Endometrial microvascular endothelial cells (primary cell): ENCODE measurements around the gene CLDN7. TPM values are rescaled to one million over a fixed set of nuclear protein-coding genes. Genes with fewer than 3 reads are reported as not detected.
"Not testable (repeated sequence)": the region's sequence is repeated elsewhere in the genome, so short reads cannot be mapped to it uniquely, and the experiment has no call there.

ENCODE experiments used
- in situ Hi-C: cut with HindIII; loops from 2 replicates; pipeline ENCODE4 v1.10.0; 2017; ENCODE audit warnings: low sequenced_read_pairs, low pct_unique_long_range_greater_than_20kb; ENCODE audit errors: inconsistent ontology term
- total RNA-seq: library from RNA; depleted of rRNA; stranded (reverse); fragments of >200 nt; gene quantifications from one replicate; pipeline ENCODE4 v1.2.3, GENCODE V29; 2015; ENCODE audit errors: inconsistent ontology term

The CLDN7 gene
- total RNA-seq, 1 donor from 2014 or later, result 16.4 TPM

GRCh38 chr17:7259555-7259889 lies 2.8 kb downstream of the CLDN7 start:
- in situ Hi-C loops, result no loop called here

GRCh38 chr17:7258731-7259554 lies 3.3 kb downstream of the CLDN7 start:
- in situ Hi-C loops, result no loop called here

- in situ Hi-C loops, result no loop called here
These were observed 5.4 kb downstream of the CLDN7 start for GRCh38 chr17:7256766-7257456.

DNA sequence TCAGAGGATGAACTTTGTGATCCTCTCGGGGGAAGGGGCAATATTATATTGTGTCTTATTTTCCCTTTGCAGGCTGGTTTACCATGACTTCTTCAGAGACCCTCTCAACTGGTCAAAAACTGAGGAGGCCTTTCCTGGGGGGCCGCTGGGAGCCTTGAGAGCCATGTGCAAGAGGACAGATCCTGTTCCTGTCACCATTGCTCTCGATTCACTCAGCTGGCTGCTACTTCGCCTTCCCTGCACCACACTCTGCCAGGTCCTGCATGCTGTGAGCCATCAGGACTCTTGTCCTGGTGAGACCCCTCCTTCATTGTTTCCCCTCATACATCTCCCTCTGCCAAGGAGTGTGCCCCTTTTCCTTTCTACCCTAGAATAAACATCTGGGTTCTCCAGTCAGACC lies 7.8 kb downstream of the CLDN7 start:
- in situ Hi-C loops, result no loop called here

GRCh38 chr17:7253082-7253481 lies 9.2 kb downstream of the CLDN7 start:
- in situ Hi-C loops, result no loop called here

- in situ Hi-C loops, result no loop called here
These were observed 9.9 kb downstream of the CLDN7 start, which contains the start of gene ELP5 for GRCh38 chr17:7252176-7253043. TSS of gene ELP5 (plus strand) at chr17:7252215. CDS start at chr17:7252551, 336 bp downstream.

GRCh38 chr17:7251661-7252175 lies 10.6 kb downstream of the CLDN7 start, which contains the start of gene CTDNEP1:
TSS of gene CTDNEP1 (minus strand) at chr17:7251734. CDS start at chr17:7251296, 438 bp downstream.
- in situ Hi-C loops, result no loop called here

DNA sequence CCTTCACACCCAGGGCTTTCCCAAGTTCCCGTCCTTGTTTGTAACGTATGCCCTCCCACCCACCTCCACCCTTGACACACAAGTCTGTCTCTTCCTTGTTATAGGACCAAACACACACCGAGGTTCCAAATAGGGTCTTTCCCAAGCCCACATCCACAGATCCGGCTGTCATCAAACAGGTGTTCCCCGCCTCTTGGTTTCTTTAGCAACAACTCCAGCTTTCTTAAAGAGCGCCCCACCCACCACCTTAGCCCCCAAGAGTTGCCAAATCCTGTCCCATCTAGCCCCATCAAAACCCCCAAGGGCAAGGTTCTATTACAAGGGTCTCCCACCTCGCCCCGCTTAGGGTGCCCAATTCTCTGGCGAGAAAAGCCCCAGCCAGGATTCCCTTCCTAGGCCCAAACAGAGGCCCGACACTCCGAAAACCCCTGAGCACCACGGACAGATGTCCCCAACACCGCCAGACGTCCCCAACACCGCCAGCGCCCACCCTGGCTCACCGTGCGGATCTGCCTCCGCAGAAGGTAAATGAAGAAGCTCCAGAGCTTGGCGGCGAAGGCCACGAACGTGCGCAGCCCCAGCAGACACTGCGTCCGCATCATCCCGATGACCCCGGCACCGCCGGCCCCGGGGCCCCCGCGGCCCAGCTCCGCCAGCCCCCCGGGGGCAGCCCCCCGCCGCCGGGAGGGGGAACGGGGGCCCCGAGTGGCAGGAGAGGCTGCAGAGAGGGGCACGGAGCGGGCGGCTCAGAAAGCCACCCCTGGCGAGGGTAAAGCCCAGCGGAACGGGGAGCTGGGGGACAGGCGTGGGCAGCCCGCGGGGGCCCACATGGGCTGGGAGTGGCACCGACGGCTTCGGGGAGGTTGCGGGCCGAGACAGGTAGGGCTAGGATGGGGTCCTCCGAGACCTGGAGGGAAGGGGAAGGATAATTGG lies 11.3 kb downstream of the CLDN7 start:
- in situ Hi-C loops, result no loop called here

GRCh38 chr17:7249830-7250229 lies 12.4 kb downstream of the CLDN7 start:
- in situ Hi-C loops, result no loop called here

- in situ Hi-C loops, result no loop called here
These were observed 13.1 kb downstream of the CLDN7 start for GRCh38 chr17:7249214-7249613.

DNA sequence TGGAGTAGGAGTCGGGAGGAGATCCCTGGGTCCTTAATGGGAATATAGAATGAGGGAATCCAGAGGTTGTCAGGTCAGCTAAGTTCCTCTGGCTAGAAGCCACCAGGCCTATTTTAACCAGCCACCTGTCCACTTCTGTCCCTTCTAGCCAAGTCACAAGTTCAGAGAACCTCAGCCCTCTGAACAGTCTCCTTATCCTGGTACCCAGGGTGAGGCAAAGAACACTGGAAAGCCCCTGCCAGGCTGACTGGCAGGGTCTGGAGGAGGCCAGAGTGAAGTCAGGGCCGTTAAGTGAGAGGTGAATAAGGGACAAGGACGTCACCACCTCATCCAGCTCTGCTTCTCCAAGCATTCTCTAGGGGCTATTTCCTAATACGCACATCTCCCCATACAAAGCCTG lies 13.5 kb downstream of the CLDN7 start:
- in situ Hi-C loops, result no loop called here

DNA sequence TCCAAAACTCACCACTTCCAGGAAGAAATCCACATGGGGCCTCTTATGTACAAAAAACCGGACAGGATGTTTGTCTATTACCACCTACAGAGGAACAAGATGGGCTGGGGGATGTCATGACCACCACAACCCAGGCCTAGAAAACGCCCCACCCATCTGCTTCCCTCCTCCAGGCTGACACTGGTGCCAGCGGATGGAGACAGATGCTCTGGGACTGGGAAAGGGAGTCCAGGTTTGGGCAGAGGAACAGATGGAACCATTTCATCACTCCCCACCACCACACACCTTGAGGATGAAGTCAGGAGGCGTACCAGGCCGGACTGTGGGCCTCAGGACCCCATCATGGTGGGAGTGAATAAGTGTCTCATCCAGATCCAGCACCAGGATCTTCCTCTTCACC lies 15.5 kb downstream of the CLDN7 start:
- in situ Hi-C loops, result no loop called here

DNA sequence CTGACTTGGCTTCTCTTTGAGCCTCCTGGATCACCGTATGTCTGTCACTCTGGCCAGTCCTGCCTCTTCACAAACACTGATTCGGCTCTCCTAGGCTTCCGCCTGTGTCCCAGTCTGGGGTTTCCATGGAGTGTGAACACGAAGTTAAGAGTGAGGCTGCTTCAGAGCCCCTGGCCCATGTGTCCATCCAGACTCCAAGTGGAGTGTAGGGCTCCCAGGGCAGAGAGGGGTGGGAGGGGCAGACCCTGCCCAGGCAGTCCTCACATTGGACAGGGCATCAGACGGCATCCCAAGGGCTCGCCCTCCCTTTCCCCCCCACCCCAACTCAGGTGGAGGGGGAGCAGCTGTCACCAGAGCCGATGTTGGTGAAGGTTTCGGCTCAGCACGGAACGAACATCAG lies 18.4 kb downstream of the CLDN7 start:
- in situ Hi-C loops, result not testable (repeated sequence)

DNA sequence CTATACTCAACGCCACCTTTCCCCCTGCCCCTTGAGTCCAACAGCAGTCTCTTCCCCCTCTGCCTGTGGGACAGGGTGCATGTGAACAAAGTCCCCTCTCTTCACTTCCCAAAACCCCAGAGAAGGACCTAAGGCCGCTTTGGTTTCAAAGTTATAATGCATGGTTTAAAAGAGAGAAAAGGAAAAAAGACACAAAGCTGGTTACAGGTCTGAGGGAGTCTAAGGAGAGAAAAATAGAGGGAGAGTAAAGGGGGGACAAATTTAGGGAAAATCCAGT lies 18.9 kb downstream of the CLDN7 start:
- in situ Hi-C loops, result no loop called here

DNA sequence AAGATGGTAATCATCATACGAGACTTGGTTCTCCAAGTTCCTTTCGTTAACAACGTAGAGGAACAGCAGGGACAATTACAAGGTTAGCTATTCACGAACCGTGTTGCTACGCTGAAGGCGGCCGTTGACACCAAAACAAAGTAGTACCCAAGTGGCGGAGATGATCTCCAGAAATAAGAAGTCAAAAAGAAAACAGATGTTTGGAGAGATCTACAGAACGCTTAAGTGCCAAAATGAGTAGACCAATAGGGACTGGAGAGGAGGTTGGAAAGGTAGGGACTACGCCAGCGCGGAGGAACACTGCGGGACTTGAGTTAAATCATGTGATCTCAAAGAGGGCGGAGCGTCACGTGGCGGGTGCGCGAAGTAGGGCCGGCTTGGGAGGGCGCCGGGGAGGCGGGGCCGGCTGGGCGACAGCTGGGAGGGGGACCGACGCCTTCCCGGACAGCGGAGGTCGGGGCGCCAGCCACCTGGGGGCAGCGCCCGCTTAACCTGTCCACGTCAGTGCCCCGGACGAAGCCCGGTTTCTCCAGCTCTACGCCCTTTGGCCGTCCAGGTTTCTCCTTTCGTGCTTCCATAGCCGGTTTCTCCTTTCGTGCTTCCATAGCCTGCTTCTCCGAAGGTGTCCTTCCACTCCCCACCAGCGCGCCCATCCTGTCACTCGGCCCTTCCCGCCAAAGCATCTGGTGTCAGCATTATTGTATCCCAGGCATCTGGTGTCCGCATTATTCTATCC lies 19.4 kb downstream of the CLDN7 start:
- in situ Hi-C loops, result no loop called here

- in situ Hi-C loops, result no loop called here
These were observed 20.2 kb downstream of the CLDN7 start, which contains the start of gene GABARAP for GRCh38 chr17:7241783-7242716. TSS of gene GABARAP (minus strand) at chr17:7242449. CDS start at chr17:7242330, 119 bp downstream.
